ENCODE measurements around the gene CTAGE9. TPM values are rescaled to one million over a fixed set of nuclear protein-coding genes. Genes with fewer than 3 reads are reported as not detected.

Gene CTAGE9
- total RNA-seq, 1 experiment from 2014 or later, result 0.15 TPM

- H3K9me3 ChIP-seq (ENCODE audit: control insufficient read depth, insufficient read depth, low read depth, low read length), result no peaks in the 10 kb centered on the region
- BruUV-seq (replicated peaks), result no TSS peak
- ChIA-PET CTCF (no interaction called here), POLR2A (no interaction called here)
- no peak for ATAC-seq
- DNase-seq (ENCODE audit: low read depth, low spot score), result no peak
- H3K4me1 ChIP-seq (ENCODE audit: control insufficient read depth, insufficient read depth, low read length), result no peaks in the 10 kb centered on the region
- H3K36me3 ChIP-seq (ENCODE audit: control insufficient read depth, insufficient read depth, low read length), result no peaks in the 10 kb centered on the region
- intact Hi-C loops (cut with micrococcal nuclease; ENCODE audit: unreplicated experiment) (no loop called here), in situ Hi-C loops (cut with HindIII; ENCODE audit: low pct_unique_long_range_greater_than_20kb, low sequenced_read_pairs) (no loop called here)
- H3K4me3 ChIP-seq (ENCODE audit: low read depth in 2 of 2, low read length in 2 of 2), result no peak overlapping the region
- TF ChIP-seq, protein P1, sequence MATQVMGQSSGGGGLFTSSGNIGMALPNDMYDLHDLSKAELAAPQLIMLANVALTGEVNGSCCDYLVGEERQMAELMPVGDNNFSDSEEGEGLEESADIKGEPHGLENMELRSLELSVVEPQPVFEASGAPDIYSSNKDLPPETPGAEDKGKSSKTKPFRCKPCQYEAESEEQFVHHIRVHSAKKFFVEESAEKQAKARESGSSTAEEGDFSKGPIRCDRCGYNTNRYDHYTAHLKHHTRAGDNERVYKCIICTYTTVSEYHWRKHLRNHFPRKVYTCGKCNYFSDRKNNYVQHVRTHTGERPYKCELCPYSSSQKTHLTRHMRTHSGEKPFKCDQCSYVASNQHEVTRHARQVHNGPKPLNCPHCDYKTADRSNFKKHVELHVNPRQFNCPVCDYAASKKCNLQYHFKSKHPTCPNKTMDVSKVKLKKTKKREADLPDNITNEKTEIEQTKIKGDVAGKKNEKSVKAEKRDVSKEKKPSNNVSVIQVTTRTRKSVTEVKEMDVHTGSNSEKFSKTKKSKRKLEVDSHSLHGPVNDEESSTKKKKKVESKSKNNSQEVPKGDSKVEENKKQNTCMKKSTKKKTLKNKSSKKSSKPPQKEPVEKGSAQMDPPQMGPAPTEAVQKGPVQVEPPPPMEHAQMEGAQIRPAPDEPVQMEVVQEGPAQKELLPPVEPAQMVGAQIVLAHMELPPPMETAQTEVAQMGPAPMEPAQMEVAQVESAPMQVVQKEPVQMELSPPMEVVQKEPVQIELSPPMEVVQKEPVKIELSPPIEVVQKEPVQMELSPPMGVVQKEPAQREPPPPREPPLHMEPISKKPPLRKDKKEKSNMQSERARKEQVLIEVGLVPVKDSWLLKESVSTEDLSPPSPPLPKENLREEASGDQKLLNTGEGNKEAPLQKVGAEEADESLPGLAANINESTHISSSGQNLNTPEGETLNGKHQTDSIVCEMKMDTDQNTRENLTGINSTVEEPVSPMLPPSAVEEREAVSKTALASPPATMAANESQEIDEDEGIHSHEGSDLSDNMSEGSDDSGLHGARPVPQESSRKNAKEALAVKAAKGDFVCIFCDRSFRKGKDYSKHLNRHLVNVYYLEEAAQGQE (IDR thresholded peaks at IDR 0.05; ENCODE audit: insufficient read depth in 1 of 2, low read depth in 2 of 2, low read length in 1 of 2), result no peak
- TF ChIP-seq TCF7L2 (IDR thresholded peaks at IDR 0.05; ENCODE audit: low read depth, low read length), result no peak
- no peak for TF ChIP-seq POLR2AphosphoS5 (IDR thresholded peaks at IDR 0.05; ENCODE audit: low read depth, low read length)
- TF ChIP-seq CTCF (IDR thresholded peaks at IDR 0.05), result no peak
- TF ChIP-seq SIN3A (IDR thresholded peaks at IDR 0.05; ENCODE audit: borderline replicate concordance, insufficient read depth, low read depth, low read length), result no peak
- peaks cover 2% of the 10 kb centered on the region; the same call in 1 of the 2 replicates for H3K27me3 ChIP-seq (ENCODE audit: control insufficient read depth, insufficient read depth, low read length)
- H3K27ac ChIP-seq (ENCODE audit: low read length), result no peak overlapping the region
These were observed 28.3 kb upstream of the CTAGE9 start for GRCh38 chr6:131739136-131739535.

GRCh38 chr6:131736811-131737210, 26.0 kb upstream of the CTAGE9 start:
- DNase-seq (ENCODE audit: low read depth, low spot score) (no peak), ATAC-seq (no peak)
- intact Hi-C loops (cut with micrococcal nuclease; ENCODE audit: unreplicated experiment) (no loop called here), in situ Hi-C loops (cut with HindIII; ENCODE audit: low pct_unique_long_range_greater_than_20kb, low sequenced_read_pairs) (no loop called here)
- no peak overlapping the region for H3K4me3 ChIP-seq (ENCODE audit: low read depth in 2 of 2, low read length in 2 of 2)
- TF ChIP-seq TCF7L2 (IDR thresholded peaks at IDR 0.05; ENCODE audit: low read depth, low read length) (no peak), CTCF (IDR thresholded peaks at IDR 0.05) (no peak), SIN3A (IDR thresholded peaks at IDR 0.05; ENCODE audit: borderline replicate concordance, insufficient read depth, low read depth, low read length) (no peak), POLR2AphosphoS5 (IDR thresholded peaks at IDR 0.05; ENCODE audit: low read depth, low read length) (no peak)
- TF ChIP-seq, protein P1 (IDR thresholded peaks at IDR 0.05; ENCODE audit: insufficient read depth in 1 of 2, low read depth in 2 of 2, low read length in 1 of 2), result no peak
- BruUV-seq (replicated peaks), result no TSS peak
- no peak overlapping the region for H3K27ac ChIP-seq (ENCODE audit: low read length)
- H3K36me3 ChIP-seq (ENCODE audit: control insufficient read depth, insufficient read depth, low read length), result no peaks in the 10 kb centered on the region
- no peaks in the 10 kb centered on the region for H3K9me3 ChIP-seq (ENCODE audit: control insufficient read depth, insufficient read depth, low read depth, low read length)
- peaks cover 2% of the 10 kb centered on the region; the same call in 1 of the 2 replicates for H3K27me3 ChIP-seq (ENCODE audit: control insufficient read depth, insufficient read depth, low read length)
- ChIA-PET CTCF (no interaction called here), POLR2A (no interaction called here)
- H3K4me1 ChIP-seq (ENCODE audit: control insufficient read depth, insufficient read depth, low read length), result no peaks in the 10 kb centered on the region
